ENCODE data around the gene MINDY3. TPM values are rescaled to one million over a fixed set of nuclear protein-coding genes. Genes with fewer than 3 reads are reported as not detected.
"Not testable (repeated sequence)": the region's sequence is repeated elsewhere in the genome, so short reads cannot be mapped to it uniquely, and the experiment has no call there.

MINDY3 gene
- total RNA-seq, 2 experiments from 2014 or later = 11.5 to 12.8 TPM

DNA sequence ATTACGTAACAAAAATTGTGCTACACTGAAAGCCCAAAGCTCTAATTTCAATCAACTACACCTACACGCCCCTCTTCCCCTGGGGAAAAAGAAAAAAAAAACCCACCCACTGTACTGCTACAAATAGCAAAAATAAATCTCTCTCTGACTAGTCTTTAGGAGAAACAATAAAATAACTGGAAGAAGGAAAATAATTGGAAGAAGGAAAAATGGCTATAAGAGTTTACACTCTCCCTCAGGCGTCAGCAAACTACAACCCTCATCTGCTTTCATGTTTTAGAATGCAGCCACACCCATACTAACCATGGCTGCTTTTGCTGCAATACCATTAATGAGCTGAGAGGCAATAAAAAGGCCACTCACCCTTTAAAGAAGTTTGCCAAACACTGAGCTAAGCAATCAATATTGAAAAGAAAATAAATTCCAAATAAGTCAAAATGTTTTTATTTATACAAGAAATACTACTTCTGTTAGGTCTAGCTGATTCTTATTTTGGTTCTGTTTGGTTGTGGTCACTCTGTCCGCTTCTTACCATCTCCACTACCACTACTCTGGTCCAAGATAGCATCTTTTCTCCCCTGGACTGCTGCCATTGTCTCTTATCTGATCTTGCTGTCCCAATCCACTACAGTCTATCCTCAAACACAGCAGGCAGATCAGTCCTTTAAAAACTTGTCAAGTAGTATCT is 3.8 kb downstream of the MINDY3 start:
- ATAC-seq (no peak), DNase-seq (no peak)
- Mint-ChIP-seq H3K4me1 (peaks cover 40% of the 10 kb centered on the region), H3K27ac (no peak overlapping the region), H3K9me3 (ENCODE audit: low read depth) (peaks cover 8% of the 10 kb centered on the region), H3K27me3 (no peaks in the 10 kb centered on the region), H3K4me3 (no peak overlapping the region), H3K36me3 (ENCODE audit: low read depth) (peaks cover 36% of the 10 kb centered on the region)
- intact Hi-C loops (cut with DNase I, micrococcal nuclease) = no loop called here
- ChIA-PET POLR2A (no interaction called here), CTCF (interaction anchor here (1.3 to 2.2 kb wide), 2 partner anchors 13 to 23 kb away, joined by 4 to 11 read pairs; no protein-coding TSS in a partner anchor)

DNA sequence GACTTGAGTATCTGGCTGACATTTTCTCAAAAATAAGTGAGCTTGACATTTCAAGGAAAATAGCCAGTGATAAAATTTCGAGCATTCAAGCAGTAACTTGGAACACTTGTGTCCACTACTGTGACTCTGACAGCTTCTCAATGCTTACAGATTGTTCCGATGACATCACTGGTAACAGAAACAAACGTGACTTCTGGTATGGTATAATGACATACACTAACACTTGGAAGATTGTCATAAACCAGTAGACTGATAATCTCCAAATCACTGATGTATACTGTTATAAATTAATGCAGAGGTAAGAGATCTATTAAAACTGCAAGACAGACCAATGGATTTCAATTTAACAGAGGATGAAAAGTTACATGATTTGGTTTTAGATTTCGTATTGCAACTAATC is 6.5 kb downstream of the MINDY3 start:
- no peak for DNase-seq
- H3K27me3 Mint-ChIP-seq = no peaks in the 10 kb centered on the region
- no peak overlapping the region for H3K4me3 Mint-ChIP-seq
- intact Hi-C loops (cut with DNase I, micrococcal nuclease) = no loop called here
- CTCF ChIA-PET = interaction anchor here (0.6 to 1.4 kb wide), 3 partner anchors 17 to 952 kb away, joined by 3 to 5 read pairs (median 3); no protein-coding TSS in a partner anchor
- no peak overlapping the region for H3K27ac Mint-ChIP-seq
- H3K4me1 Mint-ChIP-seq = peaks cover 36% of the 10 kb centered on the region
- peaks cover 50% of the 10 kb centered on the region for H3K36me3 Mint-ChIP-seq (ENCODE audit: low read depth)
- no peak for ATAC-seq
- H3K9me3 Mint-ChIP-seq (ENCODE audit: low read depth) = peaks cover 24% of the 10 kb centered on the region
- POLR2A ChIA-PET = no interaction called here

DNA sequence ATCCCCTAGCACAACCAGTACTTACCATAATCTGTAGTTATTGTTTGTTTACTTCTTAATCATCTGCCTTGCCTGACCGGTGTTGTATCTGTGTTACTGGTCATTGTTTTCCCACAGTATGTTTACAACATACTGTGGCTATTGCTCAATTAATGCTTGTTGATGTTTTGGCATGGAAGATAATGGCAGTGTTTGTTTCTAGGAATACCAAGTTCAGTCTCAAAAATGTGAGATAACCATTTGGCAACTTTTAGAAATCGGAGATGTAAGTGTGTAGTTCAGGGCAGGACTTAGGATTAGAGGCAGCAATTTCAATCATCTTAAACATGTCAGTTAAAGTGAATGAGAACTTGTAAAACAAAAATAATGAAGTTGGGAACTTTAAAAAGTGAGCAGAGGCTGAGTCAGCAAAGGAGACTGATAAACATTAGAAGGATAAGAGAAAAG is 8.2 kb downstream of the MINDY3 start:
- Mint-ChIP-seq H3K27ac (no peak overlapping the region), H3K36me3 (ENCODE audit: low read depth) (peaks cover 51% of the 10 kb centered on the region), H3K9me3 (ENCODE audit: low read depth) (peaks cover 24% of the 10 kb centered on the region), H3K4me3 (no peak overlapping the region), H3K4me1 (peaks cover 22% of the 10 kb centered on the region), H3K27me3 (no peaks in the 10 kb centered on the region)
- ATAC-seq = no peak
- ChIA-PET CTCF (no interaction called here), POLR2A (no interaction called here)
- intact Hi-C loops (cut with DNase I, micrococcal nuclease) = no loop called here
- no peak for DNase-seq

DNA sequence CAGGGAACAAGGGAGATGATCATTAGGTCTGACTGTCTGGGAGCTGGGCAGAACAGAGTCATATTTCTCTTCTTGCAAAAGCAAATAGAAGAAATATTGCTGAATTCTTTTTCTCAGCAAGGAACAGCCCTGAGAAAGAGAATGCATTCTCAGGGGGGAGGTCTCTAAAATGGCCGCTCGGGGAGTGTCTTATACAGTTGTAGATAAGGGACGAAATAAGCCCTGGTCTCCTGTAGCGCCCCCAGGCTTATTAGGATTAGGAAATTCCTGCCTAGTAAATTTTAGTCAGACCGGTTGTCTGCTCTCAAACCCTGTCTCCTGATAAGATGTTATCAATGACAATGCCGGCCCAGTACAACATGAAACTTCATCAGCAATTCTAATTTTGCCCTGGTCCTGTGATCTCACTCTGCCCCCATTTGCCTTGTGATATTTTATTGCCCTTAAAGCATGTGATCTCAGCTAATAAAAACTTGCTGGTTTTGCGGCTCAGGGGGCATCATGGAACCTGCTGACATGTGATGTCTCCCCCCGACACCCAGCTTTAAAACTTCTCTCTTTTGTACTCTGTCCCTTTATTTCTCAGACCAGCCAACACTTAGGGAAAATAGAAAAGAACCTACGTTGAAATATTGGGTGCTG is 9.8 kb downstream of the MINDY3 start:
- H3K9me3 Mint-ChIP-seq (ENCODE audit: low read depth) = peaks cover 24% of the 10 kb centered on the region
- POLR2A ChIA-PET; H3K27ac Mint-ChIP-seq; intact Hi-C loops (cut with DNase I, micrococcal nuclease); ATAC-seq; H3K4me3 Mint-ChIP-seq; H3K27me3 Mint-ChIP-seq; DNase-seq: not testable (repeated sequence)
- peaks cover 13% of the 10 kb centered on the region for H3K4me1 Mint-ChIP-seq
- CTCF ChIA-PET = interaction anchor here (1.8 kb wide), 1 partner anchor 9 kb away, joined by 5 read pairs; the partner anchor contains the start of gene MINDY3
- H3K36me3 Mint-ChIP-seq (ENCODE audit: low read depth) = peaks cover 49% of the 10 kb centered on the region

DNA sequence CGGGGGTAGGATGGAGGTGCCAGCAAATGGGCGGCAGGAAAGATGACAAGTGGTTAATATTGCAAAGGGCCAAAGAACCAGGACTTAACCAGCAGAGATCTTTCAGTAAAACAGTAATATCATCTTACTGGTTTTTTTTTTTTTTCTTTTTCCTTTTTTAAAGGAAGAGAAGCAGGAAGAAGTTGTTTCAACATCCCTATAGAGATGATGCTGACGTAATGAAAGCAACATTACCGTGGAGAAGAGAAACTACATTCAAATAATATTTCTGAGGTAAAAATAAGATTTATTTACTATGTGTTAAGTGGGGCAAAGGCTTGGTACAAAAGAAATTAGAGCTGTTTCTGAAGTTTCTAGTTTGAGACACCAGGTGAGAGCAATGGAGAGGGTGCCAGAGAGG is 11.0 kb downstream of the MINDY3 start:
- DNase-seq (no peak), ATAC-seq (no peak)
- no peaks in the 10 kb centered on the region for H3K27me3 Mint-ChIP-seq
- H3K4me3 Mint-ChIP-seq = no peak overlapping the region
- ChIA-PET POLR2A (no interaction called here), CTCF (interaction anchor here (0.6 to 1.8 kb wide), 2 partner anchors 11 to 1595 kb away, joined by 4 to 5 read pairs; partner anchors contain the start of gene MINDY3)
- peaks cover 24% of the 10 kb centered on the region for H3K9me3 Mint-ChIP-seq (ENCODE audit: low read depth)
- peaks cover 5% of the 10 kb centered on the region for H3K4me1 Mint-ChIP-seq
- H3K36me3 Mint-ChIP-seq (ENCODE audit: low read depth) = peaks cover 40% of the 10 kb centered on the region
- H3K27ac Mint-ChIP-seq = no peak overlapping the region
- intact Hi-C loops (cut with DNase I, micrococcal nuclease) = no loop called here

DNA sequence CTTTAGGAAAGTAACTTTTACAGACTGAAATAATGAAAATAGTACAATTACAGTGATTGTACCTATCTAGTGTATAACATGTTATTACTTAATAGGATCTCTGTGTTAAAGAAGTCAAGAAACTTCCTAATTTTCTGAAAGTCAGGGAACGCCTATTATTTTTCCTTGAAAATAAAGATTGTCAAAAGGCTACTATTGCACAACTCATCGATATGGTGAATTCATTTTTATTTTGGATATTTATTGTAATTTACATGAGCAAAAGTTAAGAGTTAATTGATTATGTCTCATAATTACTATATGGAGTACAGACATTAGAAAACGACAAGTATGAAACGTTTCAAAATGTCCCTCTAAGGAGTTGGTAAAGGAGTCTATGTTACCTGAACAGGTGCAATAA is 12.8 kb downstream of the MINDY3 start:
- peaks cover 24% of the 10 kb centered on the region for H3K9me3 Mint-ChIP-seq (ENCODE audit: low read depth)
- peaks cover 17% of the 10 kb centered on the region for H3K4me1 Mint-ChIP-seq
- no peak overlapping the region for H3K27ac Mint-ChIP-seq
- intact Hi-C loops (cut with DNase I, micrococcal nuclease) = no loop called here
- H3K27me3 Mint-ChIP-seq = no peaks in the 10 kb centered on the region
- ATAC-seq = no peak
- POLR2A ChIA-PET = no interaction called here
- CTCF ChIA-PET = no interaction called here
- peaks cover 40% of the 10 kb centered on the region for H3K36me3 Mint-ChIP-seq (ENCODE audit: low read depth)
- DNase-seq = no peak
- H3K4me3 Mint-ChIP-seq = no peak overlapping the region

DNA sequence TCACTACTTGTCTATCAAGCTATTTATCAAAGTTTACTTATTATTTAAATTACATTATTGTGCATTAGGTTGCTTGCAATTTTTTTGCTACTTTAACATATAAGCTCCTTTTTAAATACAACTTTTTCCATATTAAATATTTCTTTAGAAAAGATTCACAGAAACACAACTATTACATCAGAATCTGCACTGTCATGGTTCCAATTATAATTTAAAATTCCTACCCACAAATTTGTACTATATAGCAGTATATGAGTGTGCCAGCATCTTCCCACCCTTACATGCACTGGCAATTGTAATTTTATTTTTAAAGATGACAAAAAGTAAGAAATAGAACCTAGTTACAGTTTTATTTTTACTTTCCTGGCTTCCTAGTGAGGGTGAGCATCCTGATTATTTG is 15.8 kb downstream of the MINDY3 start:
- no peak overlapping the region for H3K4me3 Mint-ChIP-seq
- ChIA-PET CTCF (interaction anchor here (2.1 kb wide), 1 partner anchor 12 kb away, joined by 11 read pairs; no protein-coding TSS in a partner anchor), POLR2A (no interaction called here)
- intact Hi-C loops (cut with DNase I, micrococcal nuclease) = no loop called here
- no peaks in the 10 kb centered on the region for H3K9me3 Mint-ChIP-seq (ENCODE audit: low read depth)
- no peaks in the 10 kb centered on the region for H3K27me3 Mint-ChIP-seq
- ATAC-seq = no peak
- no peak for DNase-seq
- H3K4me1 Mint-ChIP-seq = peaks cover 17% of the 10 kb centered on the region
- no peak overlapping the region for H3K27ac Mint-ChIP-seq
- peaks cover 18% of the 10 kb centered on the region for H3K36me3 Mint-ChIP-seq (ENCODE audit: low read depth)

DNA sequence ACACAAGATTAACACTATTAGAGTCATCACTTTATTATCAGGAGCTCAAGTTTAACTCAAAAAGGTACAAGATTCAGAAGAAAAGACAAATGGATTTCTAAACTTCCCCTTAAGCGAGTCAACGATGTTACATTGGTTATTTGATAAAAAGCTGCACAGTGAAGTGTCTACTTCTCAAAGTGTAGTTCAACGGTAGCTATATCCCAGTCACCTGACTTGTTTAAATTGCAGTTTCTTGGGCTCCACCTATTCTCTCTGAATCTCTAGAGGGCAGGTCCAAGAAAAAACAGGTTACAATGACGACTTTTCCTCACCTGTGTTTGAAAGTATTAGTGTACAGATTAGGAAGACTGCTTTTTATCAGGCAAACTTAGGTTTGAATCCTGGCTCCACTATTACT is 16.6 kb downstream of the MINDY3 start:
- no peak overlapping the region for H3K27ac Mint-ChIP-seq

DNA sequence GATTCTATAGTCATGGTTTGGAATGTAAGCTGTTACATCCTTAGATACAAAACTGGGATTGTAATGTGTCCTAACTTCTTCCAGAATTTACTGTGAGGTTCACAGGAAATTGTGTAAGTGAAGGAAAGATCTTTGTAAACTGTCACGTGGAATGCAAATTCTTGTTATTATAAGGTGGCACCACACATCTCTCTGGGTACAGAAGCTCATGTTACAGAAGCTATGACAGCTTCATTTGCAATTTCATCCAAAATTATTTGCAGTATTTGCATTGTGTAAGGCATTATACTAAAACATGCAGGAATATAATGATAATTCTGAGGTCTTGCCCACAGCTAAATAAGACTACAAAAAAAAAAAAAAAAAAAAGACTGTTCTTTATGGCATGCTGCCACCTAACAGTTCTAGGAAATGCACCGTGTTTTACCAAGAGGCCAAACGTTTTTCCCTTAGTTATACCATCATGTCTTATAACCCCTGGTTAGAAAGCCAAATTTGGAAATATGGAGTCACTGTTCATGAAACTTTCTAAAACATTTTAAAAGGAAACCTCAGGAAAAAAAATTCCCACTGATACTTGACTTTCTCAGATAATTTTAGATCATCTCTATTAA is 17.6 kb downstream of the MINDY3 start:
- CTCF ChIA-PET = interaction anchor here (2.1 kb wide), 1 partner anchor 14 kb away, joined by 11 read pairs; no protein-coding TSS in a partner anchor
- intact Hi-C loops (cut with DNase I, micrococcal nuclease) = no loop called here

More for the DNA sequence above, 16.6 kb downstream of the MINDY3 start:
- H3K9me3 Mint-ChIP-seq (ENCODE audit: low read depth) = no peaks in the 10 kb centered on the region
- no peak for DNase-seq
- no peak overlapping the region for H3K4me3 Mint-ChIP-seq
- intact Hi-C loops (cut with DNase I, micrococcal nuclease) = no loop called here
- peaks cover 15% of the 10 kb centered on the region for H3K36me3 Mint-ChIP-seq (ENCODE audit: low read depth)
- ATAC-seq = no peak
- POLR2A ChIA-PET = no interaction called here
- no peaks in the 10 kb centered on the region for H3K27me3 Mint-ChIP-seq
- peaks cover 14% of the 10 kb centered on the region for H3K4me1 Mint-ChIP-seq
- CTCF ChIA-PET = interaction anchor here (0.9 to 2.1 kb wide), 2 partner anchors 13 to 28 kb away, joined by 3 to 11 read pairs; no protein-coding TSS in a partner anchor

DNA sequence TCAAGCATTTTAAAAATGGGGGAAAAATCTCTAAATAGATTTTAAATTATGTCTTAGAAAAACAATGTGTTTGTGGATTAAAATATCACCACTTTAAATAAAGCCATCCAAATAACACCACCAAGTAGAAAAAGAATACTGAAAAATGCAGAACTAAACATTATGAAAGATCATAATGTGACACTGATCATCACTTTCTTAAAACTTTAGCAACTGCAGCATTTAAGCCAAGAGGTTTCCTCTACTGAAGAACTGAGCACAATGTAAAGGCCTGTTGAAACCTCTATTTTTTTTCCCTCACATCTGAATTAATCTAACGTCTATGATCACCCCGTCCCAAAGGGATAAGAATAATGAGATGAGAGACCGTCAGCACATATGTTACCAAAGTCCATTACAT is 18.6 kb downstream of the MINDY3 start:
- CTCF ChIA-PET = no interaction called here

More for the DNA sequence above, 17.6 kb downstream of the MINDY3 start:
- Mint-ChIP-seq H3K27ac (no peak overlapping the region), H3K9me3 (ENCODE audit: low read depth) (no peaks in the 10 kb centered on the region), H3K4me3 (no peak overlapping the region), H3K27me3 (no peaks in the 10 kb centered on the region), H3K36me3 (ENCODE audit: low read depth) (peaks cover 14% of the 10 kb centered on the region), H3K4me1 (peaks cover 14% of the 10 kb centered on the region)
- POLR2A ChIA-PET = no interaction called here
- DNase-seq = no peak
- ATAC-seq = no peak

DNA sequence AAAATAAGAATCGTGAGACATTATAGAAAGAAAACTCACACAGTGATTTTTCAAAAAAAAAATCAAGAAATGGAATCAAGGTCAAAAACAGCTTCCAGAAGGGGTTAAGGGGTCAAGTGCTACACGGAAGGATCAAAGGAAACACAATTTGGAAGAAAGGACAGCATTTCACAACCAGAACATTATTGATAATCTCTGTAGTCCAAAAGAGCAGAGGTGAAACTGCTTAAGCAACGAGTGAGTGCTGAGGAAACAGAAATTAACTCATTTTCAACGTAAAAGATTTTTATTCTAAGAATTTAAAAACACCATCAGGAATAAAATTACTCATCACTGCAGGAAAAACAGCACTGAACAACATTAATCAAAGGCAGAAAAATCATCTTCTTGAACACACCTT is 23.5 kb downstream of the MINDY3 start:
- no peak for DNase-seq
- no peak overlapping the region for H3K27ac Mint-ChIP-seq
- POLR2A ChIA-PET = no interaction called here
- H3K27me3 Mint-ChIP-seq = no peaks in the 10 kb centered on the region
- peaks cover 15% of the 10 kb centered on the region for H3K36me3 Mint-ChIP-seq (ENCODE audit: low read depth)
- no peak overlapping the region for H3K4me3 Mint-ChIP-seq
- peaks cover 5% of the 10 kb centered on the region for H3K4me1 Mint-ChIP-seq
- CTCF ChIA-PET = interaction anchor here (1.5 kb wide), 1 partner anchor 17 kb away, joined by 5 read pairs; no protein-coding TSS in a partner anchor
- intact Hi-C loops (cut with DNase I, micrococcal nuclease) = loop anchor here in 1 of 2 experiments (2.0 kb wide), 1 partner anchor 24 kb away; the partner anchor contains the start of gene MINDY3
- H3K9me3 Mint-ChIP-seq (ENCODE audit: low read depth) = no peaks in the 10 kb centered on the region
- peak; percentile 33 for ATAC-seq

More for the DNA sequence above, 18.6 kb downstream of the MINDY3 start:
- Mint-ChIP-seq H3K27me3 (no peaks in the 10 kb centered on the region), H3K4me1 (peaks cover 14% of the 10 kb centered on the region), H3K4me3 (no peak overlapping the region), H3K27ac (no peak overlapping the region), H3K9me3 (ENCODE audit: low read depth) (no peaks in the 10 kb centered on the region), H3K36me3 (ENCODE audit: low read depth) (peaks cover 14% of the 10 kb centered on the region)
- POLR2A ChIA-PET = no interaction called here
- no peak for ATAC-seq
- no peak for DNase-seq
- intact Hi-C loops (cut with DNase I, micrococcal nuclease) = no loop called here
